Amniotic epithelial cell (primary cell): Measurements from ENCODE around the gene F10.

Experiments
- DNase-seq: peaks from one replicate; pipeline ENCODE4 v3.0.0-alpha.2; 2010; ENCODE audit warnings: low read depth

F10 gene

DNA sequence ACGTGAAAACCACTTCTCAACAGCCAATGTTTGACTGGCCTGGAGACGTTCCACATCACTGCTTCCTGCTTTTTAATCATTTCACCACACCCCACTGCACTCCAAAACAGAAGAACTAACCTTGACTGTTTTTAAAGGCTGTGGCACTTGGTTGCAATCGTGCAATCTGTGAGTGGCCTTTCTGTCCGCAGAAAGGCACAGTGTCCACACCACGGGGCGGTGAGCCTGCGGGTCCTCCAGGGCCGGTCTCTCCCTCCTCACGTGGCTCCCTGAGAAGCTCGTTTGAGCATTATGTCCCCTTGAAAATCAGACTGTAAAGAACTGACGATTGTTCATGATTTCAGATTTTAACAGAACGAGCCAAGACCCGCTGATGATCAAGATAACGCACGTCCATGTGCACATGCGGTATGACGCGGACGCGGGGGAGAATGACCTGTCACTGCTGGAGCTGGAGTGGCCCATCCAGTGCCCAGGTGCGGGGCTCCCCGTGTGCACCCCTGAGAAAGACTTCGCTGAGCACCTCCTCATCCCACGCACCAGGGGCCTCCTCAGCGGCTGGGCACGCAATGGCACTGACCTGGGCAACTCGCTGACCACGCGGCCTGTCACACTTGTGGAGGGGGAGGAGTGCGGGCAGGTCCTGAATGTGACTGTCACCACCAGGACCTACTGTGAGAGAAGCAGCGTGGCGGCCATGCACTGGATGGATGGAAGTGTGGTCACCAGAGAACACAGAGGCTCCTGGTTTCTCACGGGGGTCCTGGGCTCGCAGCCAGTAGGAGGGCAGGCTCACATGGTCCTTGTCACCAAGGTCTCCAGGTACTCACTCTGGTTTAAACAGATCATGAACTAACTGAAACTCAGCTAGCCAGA, 48.9 kb downstream of the F10 start:
- no peak for DNase-seq

DNA sequence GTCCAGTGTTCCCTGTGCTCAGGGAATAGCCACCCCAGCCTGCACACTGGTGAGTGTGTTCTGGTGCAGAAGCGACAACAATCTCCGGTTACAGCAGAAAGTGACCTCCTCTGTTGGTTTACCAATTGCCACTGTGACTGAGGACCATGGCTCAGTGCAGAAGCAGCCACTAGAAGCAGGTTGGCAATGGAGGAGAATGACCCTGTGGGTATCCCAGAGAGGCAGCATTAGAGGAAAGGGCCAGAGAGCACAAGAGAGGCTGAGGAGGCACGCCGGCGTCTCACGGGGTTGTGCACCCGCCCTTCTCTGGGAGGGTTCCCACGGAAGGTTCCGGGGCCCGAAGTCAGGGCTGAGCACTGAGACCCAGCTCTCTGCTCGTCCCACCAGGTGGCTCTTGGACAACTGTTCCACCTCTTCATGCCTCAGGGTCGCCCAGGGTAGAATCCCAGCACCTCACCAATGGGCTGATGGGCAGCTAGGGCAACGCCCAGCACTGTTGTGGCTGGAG, 49.9 kb downstream of the F10 start:
- no peak for DNase-seq

DNA sequence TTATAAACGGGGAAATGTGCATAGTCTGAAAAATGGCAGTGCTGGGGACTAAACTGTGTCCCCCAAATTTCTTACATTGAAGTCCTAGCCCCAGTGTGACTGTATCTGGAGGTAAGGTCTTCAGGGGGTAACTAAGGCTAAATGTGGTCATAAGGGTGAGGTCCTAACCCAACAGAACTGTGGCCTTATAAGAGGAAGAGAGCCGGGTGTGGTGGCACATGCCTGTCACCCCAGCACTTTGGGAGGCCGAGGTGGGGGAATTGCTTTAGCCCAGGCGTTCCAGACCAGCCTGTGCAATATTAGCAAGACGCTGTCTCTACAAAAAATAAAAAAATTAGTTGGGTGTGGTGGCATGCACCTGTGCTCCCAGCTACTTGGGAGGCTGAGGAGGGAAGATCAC, 53.7 kb downstream of the F10 start:
- no peak for DNase-seq

DNA sequence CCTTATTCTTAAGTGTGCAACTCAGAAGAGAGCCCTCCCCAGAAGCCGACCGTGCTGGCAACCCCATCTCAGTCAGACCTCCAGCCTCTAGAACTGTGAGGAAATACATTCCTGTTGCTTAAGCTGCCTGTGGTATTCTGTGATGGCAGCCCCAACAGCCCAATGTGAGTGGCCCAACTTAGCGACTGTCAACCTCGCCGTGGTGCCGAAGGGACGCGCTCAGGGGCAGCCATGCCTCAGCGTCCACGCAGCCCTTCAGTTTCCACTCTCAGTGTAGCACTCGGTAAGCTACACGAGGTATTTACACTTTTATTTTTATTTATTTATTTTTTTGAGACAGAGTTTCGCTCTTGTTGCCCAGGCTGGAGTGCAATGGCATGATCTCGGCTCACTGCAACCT, 54.2 kb downstream of the F10 start:
- DNase-seq = no peak

DNA sequence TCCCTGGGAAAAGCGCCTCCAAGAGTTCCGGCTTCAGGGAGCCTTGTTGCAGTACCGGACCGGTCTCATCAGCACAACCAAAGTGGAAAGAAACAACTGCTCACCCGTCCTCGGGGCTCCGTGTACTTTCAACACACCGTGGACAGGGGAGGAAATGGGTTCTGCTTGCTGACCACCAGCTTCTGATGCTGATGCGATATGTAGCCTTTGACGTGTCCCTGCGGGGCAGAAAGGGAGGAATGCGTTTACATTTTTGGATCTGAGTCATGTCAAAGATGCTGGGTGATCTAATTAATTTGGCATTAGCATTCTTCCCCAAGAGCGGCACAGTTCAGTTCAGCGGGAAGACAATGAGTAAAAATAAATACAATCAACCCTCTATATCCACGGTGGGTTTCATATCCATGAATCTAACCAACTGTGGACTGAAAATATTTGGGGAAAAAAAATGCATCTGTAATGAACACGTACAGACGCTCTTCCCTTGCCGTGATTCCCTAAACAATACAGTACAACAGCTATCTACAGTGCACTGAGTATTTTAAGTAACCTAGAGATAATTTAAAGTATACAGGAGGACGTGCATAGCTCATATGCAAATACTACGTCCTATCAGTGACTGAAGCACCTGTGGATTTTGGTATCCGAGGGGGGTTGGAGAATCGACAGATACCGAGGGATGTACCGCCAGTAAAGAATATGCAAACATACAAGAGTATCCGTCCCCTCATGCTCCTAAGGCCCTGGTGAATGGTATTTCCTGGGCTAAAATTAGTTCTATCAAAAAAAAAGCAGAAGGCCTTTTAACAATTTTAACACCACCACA, 55.7 kb downstream of the F10 start:
- DNase-seq = peak; percentile 89

DNA sequence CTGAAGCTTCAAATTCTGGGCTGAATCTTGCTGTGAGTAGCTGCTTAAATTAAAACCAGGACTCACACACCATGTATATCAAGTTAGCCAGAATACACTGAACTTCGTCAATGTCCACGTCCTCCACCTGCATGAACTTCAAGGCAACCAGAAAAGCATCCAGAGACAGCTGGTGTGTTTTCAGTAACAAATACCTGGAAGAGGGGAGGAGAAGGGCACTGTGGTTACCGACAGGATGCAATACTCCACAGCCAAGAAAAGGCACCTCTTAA, 56.2 kb downstream of the F10 start:
- no peak for DNase-seq

DNA sequence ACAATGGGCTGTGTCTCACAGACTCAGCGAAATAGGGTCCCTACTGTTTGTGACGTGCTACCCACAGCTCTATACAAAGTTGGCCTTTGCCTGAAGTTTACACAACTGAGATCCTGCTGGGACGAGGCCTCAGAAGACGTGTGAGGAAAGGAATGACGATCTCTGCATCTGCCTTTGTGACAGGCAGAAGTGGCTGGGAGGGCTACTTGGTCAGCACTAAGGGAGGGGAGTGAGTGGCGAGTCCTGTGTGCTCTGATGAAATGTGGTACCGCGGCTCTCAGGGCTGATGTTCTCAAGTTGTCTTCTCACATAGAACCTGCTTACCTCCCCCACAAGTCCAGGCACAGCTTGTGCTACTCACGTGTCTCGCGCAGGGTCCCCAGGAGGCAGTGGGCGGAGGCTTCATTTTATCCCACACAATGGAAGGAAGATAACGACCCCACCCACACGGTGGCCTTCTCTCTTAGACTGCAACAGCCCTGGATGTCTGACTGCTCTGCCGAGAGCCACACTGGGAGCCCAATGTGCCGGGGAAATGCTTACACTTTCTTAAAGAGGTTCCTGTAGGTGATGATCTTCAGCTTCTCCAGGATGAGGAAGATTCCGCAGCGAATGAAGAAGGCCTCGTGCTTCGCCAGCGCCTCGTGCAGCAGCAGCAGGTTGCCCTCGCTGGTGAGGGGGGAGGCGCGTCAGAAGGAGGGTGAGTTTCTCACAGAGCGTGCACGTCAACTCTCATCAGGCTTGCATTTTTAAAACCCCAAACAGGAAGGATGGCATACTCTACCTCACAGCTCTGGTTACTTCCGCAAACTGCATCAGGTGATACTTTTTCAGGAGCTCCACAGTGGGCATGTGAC, 57.0 kb downstream of the F10 start:
- no peak for DNase-seq

DNA sequence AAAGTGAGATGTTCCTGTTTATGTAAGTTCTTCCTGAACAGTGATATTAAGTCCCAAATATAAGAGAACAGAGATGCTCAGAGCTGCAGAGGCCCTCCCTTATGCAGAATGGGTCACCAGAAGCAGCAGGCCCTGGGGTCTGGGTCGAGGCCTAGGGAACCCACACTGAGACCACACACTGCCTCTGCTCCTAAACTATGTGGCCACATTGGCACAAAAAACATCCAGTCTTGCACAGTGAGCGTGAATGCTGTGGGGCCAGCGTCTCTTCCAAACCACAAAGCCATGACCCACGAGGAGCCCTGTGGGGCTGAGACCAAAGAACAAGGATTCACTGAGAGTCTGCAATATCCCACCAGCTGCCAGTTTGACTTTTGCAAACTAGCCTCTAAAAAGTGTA, 59.4 kb downstream of the F10 start:
- no peak for DNase-seq

DNA sequence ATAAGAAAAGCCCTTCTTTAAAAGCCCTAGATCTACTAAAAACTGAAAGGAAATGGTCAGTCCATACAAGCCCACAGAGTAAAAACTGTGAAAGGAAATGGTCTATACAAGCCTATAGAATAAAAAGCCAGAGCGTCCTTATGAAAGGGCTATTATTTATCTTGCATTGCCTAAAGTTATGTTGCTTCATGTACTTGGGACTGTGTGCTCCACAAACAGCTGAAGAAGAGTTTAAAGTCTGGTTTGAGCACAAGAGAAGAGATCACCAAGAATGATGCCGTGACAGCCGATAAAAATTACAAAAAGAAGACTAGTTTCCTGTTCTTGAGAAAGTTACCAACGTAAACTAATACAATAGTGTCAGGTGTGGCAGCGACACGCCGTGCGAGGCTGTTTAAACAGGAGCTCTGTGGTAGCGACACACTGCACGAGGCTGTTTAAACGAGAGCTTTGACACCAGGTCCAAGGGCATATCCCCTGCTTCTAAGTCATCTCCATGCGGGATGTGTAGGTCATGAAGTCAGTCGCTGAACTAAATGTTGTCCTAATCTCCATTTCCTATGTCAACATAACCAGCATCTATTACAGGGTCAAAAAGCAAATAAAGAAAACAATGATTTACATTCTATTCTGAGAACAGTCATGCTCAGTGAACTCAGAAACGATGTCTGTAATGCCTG, 61.0 kb downstream of the F10 start:
- no peak for DNase-seq

DNA sequence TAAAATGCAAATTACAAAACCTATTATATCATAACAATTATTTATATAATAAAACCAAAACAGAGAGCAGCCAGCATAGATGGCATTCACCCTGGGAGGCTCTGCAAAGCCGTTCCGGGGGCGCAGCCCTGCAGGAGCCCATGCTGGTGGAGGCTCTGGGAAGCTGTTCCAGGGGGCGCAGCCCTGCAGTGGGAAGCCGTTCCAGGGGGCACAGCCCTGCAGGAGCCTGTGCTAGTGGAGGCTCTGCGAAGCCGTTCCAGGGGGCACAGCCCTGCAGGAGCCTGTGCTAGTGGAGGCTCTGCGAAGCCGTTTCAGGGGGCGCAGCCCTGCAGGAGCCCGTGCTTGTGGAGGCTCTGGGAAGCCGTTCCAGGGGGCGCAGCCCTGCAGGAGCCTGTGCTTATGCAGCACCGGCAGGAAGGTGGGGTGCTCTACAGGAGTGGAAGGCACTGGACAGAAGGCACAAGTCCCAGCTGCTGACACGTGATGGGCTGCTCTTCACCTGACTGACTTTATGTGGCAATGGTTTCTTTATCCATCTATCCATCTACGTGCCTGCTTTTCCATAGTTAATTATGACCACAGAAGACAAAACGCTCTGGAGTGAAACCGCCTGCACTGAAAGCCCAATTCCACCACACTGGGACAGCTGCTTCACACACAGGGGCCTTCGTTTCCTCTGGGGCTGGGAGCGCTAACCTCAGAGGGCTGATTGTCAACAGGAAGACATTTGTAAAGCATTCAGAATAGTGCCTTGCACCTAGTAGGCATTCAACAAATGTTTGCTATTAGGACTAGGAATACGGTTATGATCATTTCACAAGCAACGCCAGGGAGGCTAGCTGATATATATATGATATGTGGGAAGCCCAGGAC, 62.2 kb downstream of the F10 start:
- DNase-seq = no peak

DNA sequence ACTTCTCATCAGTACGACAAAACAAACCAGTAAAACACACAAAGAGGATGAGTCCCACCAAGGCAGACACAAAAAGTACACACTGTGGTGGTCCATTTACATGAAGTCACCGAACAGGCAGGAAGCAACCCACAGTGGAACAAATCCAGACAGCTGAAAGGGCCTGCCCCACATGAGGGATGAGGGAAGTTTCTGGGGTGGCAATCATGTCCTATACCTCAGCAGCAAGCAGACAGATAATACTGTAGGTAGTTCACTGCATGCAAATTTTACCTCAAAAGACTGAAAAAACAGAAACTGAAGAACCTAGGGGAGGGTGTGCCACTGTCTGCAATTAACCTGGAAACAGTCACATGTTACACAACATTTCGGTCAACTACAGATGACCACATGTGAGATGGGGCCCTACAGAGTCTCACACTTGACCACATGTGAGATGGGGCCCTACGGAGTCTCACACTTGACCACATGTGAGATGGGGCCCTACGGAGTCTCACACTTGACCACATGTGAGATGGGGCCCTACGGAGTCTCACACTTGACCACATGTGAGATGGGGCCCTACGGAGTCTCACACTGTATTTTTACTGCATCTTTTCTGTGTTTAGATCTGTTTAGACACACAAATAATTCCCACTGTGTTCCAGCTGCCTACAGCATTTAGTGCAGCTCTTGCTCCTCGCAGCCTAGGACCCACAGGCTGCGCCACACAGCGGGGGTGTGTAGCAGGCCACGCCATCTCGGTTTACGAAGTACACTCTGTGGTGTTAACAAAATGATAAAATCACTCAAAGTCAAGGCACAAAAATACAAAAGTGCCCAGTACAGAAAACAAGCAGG, 63.7 kb downstream of the F10 start:
- no peak for DNase-seq

DNA sequence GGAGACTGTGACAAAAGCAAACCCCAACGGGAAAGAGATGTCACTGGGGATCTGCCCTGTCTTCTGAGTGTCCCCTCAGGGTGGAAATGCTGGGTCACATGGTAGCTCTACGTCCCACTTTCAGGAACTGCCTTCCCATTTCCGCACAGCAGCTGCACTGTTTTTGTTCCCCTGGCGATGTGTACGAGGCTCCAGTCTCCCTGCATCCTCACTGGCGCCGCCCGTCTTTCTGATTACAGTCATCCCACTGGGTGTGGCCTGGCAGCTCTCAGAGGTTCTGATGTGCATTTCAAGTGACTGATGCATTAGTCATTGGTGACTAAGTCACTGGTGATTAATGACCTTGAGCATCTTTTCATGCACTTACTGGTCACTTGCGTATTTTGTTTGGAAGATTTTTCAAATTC, 64.7 kb downstream of the F10 start:
- peak; percentile 97 for DNase-seq

DNA sequence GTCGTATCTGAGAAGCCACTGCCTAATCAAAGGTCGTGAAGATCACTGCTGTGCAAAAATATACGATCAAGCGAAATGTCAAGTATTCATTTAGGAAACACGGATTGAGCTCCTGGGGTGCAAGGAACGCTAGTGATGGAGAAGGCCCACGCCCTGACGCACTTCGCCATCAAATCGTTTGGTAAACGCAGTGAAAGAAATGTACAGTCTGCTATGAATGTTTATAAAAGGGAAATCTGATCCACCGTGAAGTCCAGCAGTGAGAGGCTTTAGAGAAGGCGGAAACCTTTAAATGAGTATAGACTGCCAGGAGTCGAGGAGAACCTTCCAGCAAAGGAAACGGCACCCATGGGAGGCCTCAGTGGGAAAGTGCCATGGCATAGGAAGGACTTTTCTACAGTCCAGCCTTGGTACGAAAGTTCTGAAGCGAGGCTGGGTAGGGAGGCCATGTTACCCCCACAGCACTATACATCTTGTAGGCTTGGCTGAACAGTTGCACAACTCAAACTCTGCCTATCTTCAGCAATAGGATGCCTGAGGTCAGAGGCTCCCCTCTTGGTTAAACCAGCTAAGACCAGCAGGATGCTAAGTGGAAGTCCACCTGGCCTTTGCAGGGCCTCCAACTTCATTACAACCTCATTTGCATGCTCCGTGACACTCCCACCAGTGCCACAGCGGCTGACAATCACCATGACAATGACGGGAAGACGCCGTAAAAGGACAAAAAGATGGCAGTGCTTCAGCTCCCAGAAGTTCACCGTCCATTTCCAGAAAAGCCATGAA, 65.5 kb downstream of the F10 start:
- peak; percentile 22 for DNase-seq

DNA sequence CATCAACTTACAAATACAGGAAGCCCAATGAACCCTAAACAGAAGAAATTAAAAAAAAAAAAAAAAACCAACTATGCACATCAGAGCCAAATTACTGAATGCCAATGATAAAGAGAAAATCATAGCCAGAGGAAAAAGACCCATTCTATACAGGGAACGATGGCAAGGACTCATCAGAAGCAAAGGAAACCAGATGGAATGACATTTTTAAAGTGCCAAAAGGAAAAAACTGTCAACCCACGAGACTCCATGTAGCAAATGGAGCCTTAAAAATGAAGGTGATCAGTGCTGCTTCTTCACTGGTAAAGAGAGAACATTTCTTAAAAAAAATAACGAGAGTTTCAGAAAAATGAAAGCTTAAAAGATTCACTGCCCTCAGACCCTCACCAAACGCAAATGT, 67.6 kb downstream of the F10 start:
- DNase-seq = no peak

DNA sequence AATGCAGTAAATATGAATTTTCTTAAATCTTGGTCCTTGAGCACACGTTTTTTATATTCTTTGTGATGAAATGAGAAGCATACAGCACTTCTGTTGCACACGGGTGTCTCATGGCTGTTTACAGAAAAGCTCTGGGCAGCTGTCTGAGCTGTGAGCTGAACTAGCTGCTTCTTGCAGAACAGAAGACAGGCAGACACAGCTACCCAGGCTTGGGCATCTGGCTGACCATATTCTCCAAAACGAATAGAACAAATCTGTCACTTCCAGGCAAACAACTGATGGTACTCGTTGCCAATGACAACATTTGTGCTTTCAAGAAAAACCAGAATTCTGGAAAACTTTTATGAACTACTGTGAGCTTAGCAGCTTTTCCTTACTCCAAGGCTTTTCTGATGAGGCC, 69.7 kb downstream of the F10 start:
- no peak for DNase-seq

DNA sequence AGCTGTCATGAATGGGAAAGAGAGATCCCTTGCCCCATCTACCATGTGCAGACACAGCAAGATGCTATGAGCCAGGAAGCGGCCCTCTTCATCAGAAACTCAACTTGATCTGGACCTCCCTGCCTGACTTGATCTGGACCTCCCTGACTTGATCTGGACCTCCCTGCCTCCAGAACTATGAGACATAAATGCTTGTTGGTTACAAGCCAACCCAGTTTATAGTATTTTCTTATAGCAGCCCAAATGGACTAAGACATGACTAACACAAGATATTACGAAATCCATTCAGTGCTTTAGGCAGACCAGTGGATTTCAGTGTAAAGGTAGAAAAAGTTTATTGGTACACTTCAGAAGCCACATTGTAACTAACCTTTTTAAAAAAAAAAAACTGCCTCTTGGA, 70.3 kb downstream of the F10 start:
- DNase-seq = peak; percentile 82

DNA sequence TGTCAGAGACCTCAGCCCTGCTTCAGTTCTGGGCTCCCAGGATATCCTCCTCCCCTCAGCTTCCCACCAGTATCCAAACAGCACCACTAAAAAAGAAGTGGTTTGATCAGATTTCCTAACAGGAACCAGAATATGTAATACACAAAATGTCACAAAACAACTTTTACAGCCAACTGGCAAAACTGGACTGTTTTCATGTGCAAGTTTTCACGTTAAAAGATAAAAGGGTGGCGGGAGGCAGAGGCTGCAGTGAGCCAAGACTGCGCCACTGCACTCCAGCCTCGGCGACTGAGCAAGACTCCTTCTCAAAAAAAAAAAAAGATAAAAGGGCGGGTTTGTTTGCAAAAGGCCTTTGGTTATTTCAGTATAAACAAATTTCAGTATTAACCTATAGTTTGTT, 72.8 kb downstream of the F10 start:
- DNase-seq = no peak

DNA sequence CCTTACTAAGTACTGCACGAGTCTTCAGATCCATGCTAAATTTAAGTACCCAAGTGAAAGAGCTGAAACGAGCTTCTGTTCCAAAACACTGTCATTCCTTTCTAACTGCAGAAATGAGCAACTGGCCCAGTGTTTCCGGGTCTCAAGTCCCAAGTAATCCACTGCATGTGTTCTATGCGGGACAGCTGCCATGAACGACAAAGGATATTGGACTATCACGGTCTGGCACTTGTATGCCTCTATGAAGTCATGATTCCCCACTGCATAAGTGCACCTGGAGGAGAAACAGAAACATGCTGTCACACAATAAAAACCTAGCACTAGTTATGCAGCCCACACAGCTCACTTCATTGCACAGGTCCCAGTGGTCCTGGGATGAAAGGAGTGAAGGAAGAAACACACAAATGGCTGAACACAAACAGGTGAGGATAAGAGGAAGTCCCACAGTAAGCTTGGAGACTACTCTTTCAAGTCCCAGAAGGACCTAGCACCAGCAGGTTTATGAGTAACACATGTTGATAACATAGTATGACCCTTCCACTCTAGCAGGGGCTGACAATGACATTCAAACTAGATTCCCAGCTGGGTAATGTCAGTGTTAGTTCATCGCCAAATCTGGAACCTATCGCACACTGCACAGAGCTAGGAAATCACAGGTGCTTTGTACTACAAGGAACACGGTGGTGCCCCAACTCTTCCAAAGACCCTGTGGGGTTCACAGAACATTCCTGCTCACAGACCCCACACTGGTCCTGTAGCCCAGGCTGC, 74.6 kb downstream of the F10 start:
- no peak for DNase-seq
